ENCODE results near the gene FRMD1.

DNA sequence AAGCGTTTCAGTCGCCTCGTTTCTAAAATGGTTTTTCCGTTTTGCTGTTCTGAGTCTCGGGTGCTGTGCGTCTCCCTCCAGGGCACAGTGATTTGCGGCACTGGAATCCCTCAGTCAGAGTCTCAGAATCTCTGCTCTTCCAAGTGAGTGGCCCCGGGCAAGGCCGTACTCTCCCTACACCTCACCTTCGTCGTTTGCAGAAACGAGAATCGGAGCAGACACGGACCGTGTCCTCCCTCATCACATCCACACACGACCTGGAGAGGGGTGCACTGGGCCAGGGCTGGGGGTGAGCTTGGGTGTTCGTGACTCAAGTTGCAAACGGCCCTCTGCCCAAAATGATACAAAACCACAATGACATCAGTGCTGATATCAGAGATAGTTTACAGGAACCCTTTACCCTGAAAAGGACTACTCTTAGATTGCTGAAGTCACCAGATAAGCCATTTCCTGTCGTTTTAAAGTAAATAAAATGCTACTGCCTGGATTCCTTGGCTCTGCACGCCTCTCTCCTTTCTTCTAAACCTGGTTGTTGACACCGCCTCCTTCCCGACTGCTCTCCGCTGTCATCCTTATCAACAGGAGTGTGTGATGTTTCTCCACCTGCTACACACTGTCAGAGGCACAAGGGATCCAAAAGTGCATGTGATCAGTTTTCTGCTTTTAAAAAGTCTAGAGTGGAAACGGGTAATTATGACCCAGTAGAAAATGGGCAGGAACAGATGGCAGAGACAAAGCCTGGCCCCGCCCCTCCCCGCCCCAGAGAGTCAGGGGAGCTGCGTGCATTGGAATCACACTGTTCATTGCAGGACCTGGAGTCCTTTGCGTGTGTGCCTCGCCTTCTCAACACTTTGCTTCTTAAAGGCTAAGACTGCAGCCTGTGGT lies 43.1 kb downstream of the FRMD1 start:
- TF ChIP-seq EZH2 (IDR thresholded peaks at IDR 0.05; ENCODE audit: low read depth) (no peak), CTCF (conservative IDR thresholded peaks at IDR 0.05) (no peak)

Data from PC-9 (cell line).